SIG-M5 treated with dmso at 0.1 percent for 504 hours (cell line): ENCODE data around the gene SERPINE3.

Experiments used
- DNase-seq: peaks from one replicate; lab custom pipeline; 2025; ENCODE audit not compliant: unreplicated experiment; lab: John Stamatoyannopoulos, UW

Gene SERPINE3

DNA sequence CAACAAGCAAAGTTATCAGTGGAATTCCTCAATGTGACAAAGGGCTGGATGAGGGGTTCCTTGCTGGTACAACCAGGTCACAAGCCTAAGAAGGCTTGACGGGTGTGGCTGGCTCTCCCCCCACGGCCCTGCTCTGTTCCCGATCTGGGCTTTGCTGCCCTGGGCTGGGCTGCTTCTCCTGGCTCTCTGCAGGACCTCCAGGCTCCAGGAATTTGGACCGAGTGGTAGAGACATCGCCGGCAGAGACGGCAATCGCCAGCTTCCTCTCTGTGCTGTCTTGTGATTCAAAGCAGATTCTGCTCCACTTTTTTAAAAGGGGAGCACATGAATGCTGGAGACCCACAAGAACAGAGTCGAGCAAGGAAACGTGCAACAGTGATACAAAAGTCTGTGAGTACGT, at the start of gene SERPINE3:
TSS of gene SERPINE3 (plus strand) at position 338 of the 400 bp plus-strand sequence. CDS start 1,401 bp downstream, outside the sequence.
- DNase-seq = no peak

GRCh38 chr13:51291341-51291740, 48.1 kb upstream of the SERPINE3 start:
- no peak for DNase-seq

DNA sequence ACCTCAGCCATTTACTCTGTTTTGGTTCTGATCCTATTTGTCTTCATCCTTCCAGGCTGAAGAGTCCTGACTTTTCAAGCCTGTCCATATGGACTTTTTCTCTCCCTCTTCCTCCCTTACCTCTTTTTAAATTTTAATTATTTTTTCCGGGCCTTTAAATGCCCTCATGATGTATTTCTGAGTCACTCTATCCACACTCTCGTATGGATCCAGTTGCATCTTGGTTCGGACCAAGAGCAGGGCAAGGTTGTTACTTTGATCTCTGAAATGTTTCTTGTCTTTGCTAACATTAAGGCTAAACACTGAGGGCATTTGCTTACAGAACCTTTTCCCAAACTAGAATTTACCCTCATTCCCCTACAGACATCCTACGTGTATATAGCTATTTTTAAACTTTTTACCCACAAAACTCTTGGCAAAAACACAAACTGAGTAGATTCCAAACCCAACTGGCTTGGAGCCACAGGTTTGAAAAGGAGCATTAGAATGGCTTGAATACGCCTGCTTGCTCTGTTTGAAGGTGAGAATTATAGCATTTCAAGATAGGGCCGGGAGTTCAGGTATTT, 47.4 kb upstream of the SERPINE3 start:
- no peak for DNase-seq

DNA sequence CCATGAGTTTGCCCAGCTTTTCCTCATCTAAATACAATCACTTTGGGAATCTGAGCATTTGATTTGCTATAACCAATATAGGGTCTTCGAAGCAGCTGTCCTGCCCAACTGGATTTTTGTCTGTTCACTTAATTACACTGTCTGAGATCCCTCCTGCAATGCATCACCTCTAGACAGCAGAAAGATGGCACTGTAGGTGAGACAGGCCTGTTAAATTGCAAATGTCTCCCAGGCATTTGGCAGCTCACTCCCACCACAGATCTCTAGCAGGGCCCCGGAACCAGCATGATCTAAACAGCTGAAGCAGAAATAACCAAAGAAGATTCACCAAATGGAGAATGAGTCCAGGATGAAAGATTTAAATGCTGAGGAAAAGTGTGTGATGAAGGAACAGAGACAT, 41.9 kb upstream of the SERPINE3 start:
- no peak for DNase-seq

DNA sequence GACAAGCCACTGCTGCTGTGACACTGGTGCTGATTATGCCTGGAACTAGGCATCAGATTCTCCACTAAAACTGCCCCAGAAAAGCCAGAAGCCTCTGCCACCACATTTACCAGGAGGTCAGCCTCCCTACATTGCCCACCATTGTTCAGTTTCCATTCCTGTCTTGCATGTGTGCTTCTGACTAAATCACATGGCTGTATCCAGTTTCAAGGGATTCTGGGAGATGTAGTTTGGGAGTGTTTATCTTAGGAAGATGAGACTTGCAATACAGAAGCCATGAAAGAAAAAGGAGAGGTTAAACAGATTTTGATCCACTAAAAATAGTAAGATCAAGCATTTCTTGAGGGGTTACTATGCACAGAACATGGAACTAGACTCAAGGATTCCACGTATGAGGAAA, 40.7 kb upstream of the SERPINE3 start:
- no peak for DNase-seq

GRCh38 chr13:51303063-51303552, 36.4 kb upstream of the SERPINE3 start:
- DNase-seq = no peak

- DNase-seq = no peak
Measured at GRCh38 chr13:51303882-51304281, 35.6 kb upstream of the SERPINE3 start.

GRCh38 chr13:51305271-51305967, 34.1 kb upstream of the SERPINE3 start:
- DNase-seq = no peak

GRCh38 chr13:51308781-51309180, 30.7 kb upstream of the SERPINE3 start:
- DNase-seq = no peak

DNA sequence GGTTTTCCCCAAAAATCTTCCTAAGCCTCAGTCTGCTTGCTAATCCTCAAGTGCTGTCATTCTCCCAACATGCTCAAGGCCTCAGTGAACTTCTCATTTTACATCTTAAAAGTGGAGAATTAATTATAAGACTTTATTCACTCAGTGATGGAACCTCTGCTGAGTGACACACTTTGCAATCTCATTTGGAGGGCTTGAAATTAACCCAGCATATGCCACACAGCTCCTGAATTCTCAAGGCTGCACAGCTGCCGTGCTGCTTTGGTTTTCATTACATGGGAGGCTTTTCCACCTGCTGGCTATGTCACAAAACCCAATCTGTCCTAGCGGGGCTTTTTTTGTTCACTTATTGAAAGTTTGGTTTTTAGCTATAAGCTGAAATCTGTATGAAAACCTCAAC, 28.3 kb upstream of the SERPINE3 start:
- DNase-seq = no peak

DNA sequence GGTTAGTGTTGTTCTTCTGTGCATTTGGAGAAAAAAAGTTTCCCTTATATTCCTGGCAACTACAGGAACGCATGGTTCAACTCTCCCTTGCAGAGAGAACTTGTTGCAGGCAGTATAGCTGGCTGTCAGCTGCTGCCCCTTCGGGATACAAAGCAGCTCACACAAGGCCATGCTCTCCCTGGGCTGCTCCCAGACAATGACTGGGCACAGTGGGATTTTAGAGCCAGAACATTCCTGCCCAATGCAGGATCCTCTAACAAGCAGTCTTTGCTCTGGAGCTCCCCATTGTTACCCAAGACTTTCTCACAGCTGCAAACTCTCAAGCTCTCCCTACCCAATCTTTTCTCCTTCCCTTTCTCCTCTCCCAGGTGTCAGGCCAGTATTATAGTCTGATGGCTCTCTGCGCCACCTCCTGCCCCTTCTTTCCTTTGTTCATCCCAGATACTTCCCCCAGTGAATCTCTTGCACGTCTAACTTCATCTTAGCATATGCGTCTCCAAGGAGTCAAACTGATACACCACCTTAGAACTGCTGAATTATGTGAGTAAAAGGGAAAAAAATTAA, 27.5 kb upstream of the SERPINE3 start:
- DNase-seq = no peak

- DNase-seq = no peak
Measured at GRCh38 chr13:51313619-51314018, 25.9 kb upstream of the SERPINE3 start.

DNA sequence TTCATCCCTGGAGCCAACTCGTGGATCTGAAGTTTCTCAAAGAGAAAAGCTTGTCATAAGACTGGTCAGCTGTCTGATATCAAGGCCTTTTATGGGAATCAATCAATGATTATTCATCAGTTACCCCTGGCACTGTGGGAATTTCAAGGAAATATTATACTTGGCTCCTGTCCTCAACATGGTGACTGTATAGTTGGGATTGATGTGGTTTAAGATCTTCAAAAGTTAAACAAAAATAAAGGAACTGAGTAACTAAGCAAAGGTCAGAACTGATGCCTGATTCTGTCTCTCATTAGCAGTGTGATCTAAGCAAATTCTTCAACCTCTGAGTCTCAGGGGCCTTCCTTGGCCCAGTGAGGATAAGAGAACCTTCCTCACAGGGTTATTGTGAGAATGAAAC, 22.2 kb upstream of the SERPINE3 start:
- no peak for DNase-seq

DNA sequence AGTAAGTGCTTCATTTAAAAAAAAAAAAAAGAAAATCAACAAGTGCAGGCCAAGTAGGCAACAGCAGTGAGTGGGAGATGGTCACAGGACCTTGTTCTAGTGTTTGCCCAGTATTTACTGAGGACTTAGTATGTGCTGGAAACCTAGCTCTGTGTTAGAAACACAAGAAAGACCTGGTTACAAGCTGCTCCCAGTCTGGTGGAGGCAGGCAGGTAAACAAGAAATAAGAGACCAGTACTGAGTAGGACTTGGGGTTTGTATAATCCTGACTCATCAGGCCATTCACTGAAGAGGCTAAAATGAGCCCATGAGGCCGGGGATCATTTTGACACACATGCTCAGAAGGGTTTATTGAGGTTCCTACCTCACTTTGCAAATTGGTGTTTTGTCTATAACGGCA, 21.5 kb upstream of the SERPINE3 start:
- DNase-seq = no peak

DNA sequence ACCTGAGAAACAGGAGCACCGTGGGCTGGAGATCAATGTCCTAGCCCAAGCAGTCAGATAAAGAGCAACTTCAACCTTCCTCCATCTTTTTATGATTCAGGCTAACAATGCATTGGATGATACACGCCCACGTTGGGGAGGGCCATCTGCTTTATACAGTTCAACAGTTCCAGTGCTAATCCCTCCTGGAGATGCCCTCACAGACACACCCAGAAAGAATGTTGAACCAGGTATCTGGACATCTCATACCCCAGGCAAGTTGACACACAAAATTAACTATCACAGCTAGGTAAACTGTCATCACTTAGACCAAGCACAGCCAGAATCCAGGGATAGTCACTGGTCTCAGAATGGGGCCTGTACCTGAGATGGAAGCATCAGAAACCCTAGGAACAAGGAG, 20.6 kb upstream of the SERPINE3 start:
- DNase-seq = no peak

DNA sequence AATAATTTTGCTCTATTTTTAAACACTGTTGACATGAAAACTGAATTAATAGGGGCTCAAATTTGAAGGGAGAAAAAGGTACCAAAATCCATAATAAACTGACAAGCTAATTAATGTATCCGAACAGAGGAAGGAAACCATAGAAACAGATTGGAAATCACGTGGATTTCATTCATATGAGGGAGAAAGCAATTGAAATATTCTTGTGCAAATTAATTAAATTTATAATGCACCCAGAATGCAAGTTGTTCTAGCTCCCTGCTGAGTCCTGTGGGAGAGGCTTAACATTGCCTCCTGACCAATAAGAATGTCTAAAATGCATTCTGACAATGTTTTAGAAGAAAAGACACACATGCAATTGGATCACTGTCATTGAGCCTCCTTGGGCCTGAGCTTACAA, 17.7 kb upstream of the SERPINE3 start:
- DNase-seq = no peak

DNA sequence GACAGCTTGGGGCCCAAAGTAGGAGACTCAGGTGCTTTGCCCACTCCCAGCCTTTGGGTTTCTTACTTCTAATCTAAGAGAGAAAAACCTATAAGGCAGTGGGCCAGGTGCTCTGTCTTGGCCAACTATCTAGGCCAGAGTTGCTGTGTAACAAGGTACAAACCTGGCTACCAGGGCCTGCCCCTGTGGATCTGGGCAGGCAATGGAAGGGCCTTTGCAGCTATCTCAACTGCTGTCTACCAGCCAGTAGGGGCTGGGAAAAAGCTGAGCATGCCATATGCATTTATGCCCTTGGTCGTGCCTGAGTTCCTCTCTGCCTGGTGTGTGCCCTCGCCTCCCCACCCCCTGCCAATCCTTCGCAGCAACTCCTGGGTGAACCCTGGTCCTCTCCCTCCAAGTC, 16.7 kb upstream of the SERPINE3 start:
- no peak for DNase-seq

GRCh38 chr13:51323824-51324511, 15.5 kb upstream of the SERPINE3 start:
- no peak for DNase-seq

GRCh38 chr13:51324714-51325420, 14.6 kb upstream of the SERPINE3 start:
- DNase-seq = no peak

GRCh38 chr13:51325837-51326236, 13.7 kb upstream of the SERPINE3 start:
- no peak for DNase-seq

DNA sequence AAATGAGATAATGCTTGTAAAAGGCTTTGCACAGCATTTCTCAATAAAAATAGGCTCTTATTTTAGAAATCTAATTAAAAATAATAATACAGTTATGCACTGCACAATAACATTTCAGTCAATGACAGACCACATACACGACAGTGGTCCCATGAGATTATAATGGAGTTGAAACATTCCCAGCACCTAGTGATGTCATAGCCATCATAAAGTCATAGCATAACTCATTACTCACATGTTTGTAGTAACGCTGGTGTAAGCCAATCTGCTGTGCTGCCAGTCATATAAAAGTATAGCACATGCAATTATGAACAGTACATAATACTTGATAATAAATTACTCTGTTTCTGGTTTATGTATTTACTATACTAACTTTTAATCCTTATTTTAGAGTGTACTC, 12.7 kb upstream of the SERPINE3 start:
- no peak for DNase-seq
